HFFc6 (cell line): ENCODE measurements around the gene GJC2. TPM values are rescaled to one million over a fixed set of nuclear protein-coding genes. Genes with fewer than 3 reads are reported as not detected.

Experiments
- DNase-seq: peaks from one replicate; pipeline ENCODE4 v3.0.0-alpha.2; 2018
- H3K27ac Mint-ChIP-seq: 2 replicates; pipeline ENCODE4 v1.8.0; 2020; ENCODE audit warnings: mild to moderate bottlenecking, mixed read lengths
- H3K27me3 Mint-ChIP-seq: 2 replicates; pipeline ENCODE4 v1.8.0; 2021; ENCODE audit warnings: mild to moderate bottlenecking, moderate library complexity, mixed read lengths; ENCODE audit not compliant: insufficient read depth
- H3K36me3 Mint-ChIP-seq: 2 replicates; pipeline ENCODE4 v1.8.0; 2021; ENCODE audit warnings: low read depth, mixed read lengths
- H3K4me1 Mint-ChIP-seq: 2 replicates; pipeline ENCODE4 v1.8.0; 2020; ENCODE audit warnings: low read depth, mixed read lengths
- H3K4me3 Mint-ChIP-seq: 2 replicates; pipeline ENCODE4 v1.8.0; 2020; ENCODE audit warnings: mild to moderate bottlenecking, moderate library complexity, mixed read lengths
- H3K9me3 Mint-ChIP-seq: 2 replicates; pipeline ENCODE4 v1.8.0; 2020; ENCODE audit warnings: mild to moderate bottlenecking, mixed read lengths
- total RNA-seq, 6 experiments: library from RNA; stranded (reverse); fragmentation: NEBNext Ultra II Directional; extraction: Animal tissue kit (Norgen Biotek cat#: 25700); gene quantifications; 2 replicates in 1 of 6; 3 replicates in 5 of 6; pipeline ENCODE4 v1.2.3, GENCODE V29; 2021
- TF ChIP-seq, protein P1 (sequence below): fragments of 200-600 bp; sonication (generic); IDR thresholded peaks from 2 replicates; pipeline ENCODE4 v1.5.0; 2021; ENCODE audit warnings: antibody characterized with exemption, mild to moderate bottlenecking

Gene GJC2
- total RNA-seq, 6 experiments from 2014 or later: 1.1 to 2.3 (median 1.2) TPM

GRCh38 chr1:228190778-228191177 is 41.0 kb downstream of the GJC2 start:
- Mint-ChIP-seq H3K4me3 (no peak overlapping the region), H3K4me1 (no peaks in the 10 kb centered on the region), H3K9me3 (peaks cover 6% of the 10 kb centered on the region; the same call in 1 of the 2 replicates), H3K27me3 (peaks cover 2% of the 10 kb centered on the region; the same call in 1 of the 2 replicates), H3K27ac (no peak overlapping the region), H3K36me3 (peaks cover 7% of the 10 kb centered on the region; the same call in 1 of the 2 replicates)
- TF ChIP-seq, protein P1, sequence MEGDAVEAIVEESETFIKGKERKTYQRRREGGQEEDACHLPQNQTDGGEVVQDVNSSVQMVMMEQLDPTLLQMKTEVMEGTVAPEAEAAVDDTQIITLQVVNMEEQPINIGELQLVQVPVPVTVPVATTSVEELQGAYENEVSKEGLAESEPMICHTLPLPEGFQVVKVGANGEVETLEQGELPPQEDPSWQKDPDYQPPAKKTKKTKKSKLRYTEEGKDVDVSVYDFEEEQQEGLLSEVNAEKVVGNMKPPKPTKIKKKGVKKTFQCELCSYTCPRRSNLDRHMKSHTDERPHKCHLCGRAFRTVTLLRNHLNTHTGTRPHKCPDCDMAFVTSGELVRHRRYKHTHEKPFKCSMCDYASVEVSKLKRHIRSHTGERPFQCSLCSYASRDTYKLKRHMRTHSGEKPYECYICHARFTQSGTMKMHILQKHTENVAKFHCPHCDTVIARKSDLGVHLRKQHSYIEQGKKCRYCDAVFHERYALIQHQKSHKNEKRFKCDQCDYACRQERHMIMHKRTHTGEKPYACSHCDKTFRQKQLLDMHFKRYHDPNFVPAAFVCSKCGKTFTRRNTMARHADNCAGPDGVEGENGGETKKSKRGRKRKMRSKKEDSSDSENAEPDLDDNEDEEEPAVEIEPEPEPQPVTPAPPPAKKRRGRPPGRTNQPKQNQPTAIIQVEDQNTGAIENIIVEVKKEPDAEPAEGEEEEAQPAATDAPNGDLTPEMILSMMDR: no peak
- DNase-seq: no peak

GRCh38 chr1:228194436-228194835 is 44.7 kb downstream of the GJC2 start:
- Mint-ChIP-seq H3K36me3 (peaks cover 14% of the 10 kb centered on the region), H3K4me3 (no peak overlapping the region), H3K4me1 (no peaks in the 10 kb centered on the region), H3K9me3 (peaks cover 17% of the 10 kb centered on the region), H3K27me3 (peaks cover 2% of the 10 kb centered on the region; the same call in 1 of the 2 replicates), H3K27ac (no peak overlapping the region)
- DNase-seq: no peak
- TF ChIP-seq, protein P1: no peak

GRCh38 chr1:228194921-228195812 is 45.4 kb downstream of the GJC2 start:
- no peak overlapping the region for H3K27ac Mint-ChIP-seq
- no peak overlapping the region for H3K4me3 Mint-ChIP-seq
- no peaks in the 10 kb centered on the region for H3K4me1 Mint-ChIP-seq
- peaks cover 2% of the 10 kb centered on the region; the same call in 1 of the 2 replicates for H3K27me3 Mint-ChIP-seq
- DNase-seq: no peak
- TF ChIP-seq, protein P1: no peak
- H3K36me3 Mint-ChIP-seq: peaks cover 18% of the 10 kb centered on the region
- peaks cover 24% of the 10 kb centered on the region for H3K9me3 Mint-ChIP-seq

GRCh38 chr1:228197555-228198147 is 47.9 kb downstream of the GJC2 start:
- Mint-ChIP-seq H3K27ac (no peak overlapping the region), H3K4me3 (no peak overlapping the region), H3K4me1 (no peaks in the 10 kb centered on the region), H3K27me3 (no peaks in the 10 kb centered on the region), H3K36me3 (peaks cover 30% of the 10 kb centered on the region), H3K9me3 (peaks cover 32% of the 10 kb centered on the region)
- DNase-seq: no peak
- TF ChIP-seq, protein P1: no peak

- DNase-seq: no peak
- no peaks in the 10 kb centered on the region for H3K27me3 Mint-ChIP-seq
- H3K9me3 Mint-ChIP-seq: peaks cover 32% of the 10 kb centered on the region
- TF ChIP-seq, protein P1: no peak
- no peaks in the 10 kb centered on the region for H3K4me1 Mint-ChIP-seq
- H3K4me3 Mint-ChIP-seq: no peak overlapping the region
- peaks cover 30% of the 10 kb centered on the region for H3K36me3 Mint-ChIP-seq
- no peak overlapping the region for H3K27ac Mint-ChIP-seq
These were observed 49.4 kb downstream of the GJC2 start for GRCh38 chr1:228198977-228199590.
